Measurements from ENCODE around the gene SLC29A3. TPM values are rescaled to one million over a fixed set of nuclear protein-coding genes. Genes with fewer than 3 reads are reported as not detected.

Gene SLC29A3
- total RNA-seq, 2 experiments from 2014 or later = 1.2 to 1.5 TPM

Other genes with a start within 250 kb of the SLC29A3 start
- under 1 TPM; 0.05 TPM for gene UNC5B, start 106.7 kb upstream of the SLC29A3 start, total RNA-seq
- 1 to 10 TPM; 1.6 TPM for gene CDH23, start 77.7 kb downstream of the SLC29A3 start, total RNA-seq

All from activated naive CD4-positive, alpha-beta T cell treated with anti-CD3 and anti-CD28 coated beads for 36 hours (primary cell).